ENCODE measurements around the gene DAPK2. TPM values are rescaled to one million over a fixed set of nuclear protein-coding genes. Genes with fewer than 3 reads are reported as not detected.

The DAPK2 gene
- total RNA-seq, 2 donors from 2014 or later, result 28.8 to 57.6 TPM

DNA sequence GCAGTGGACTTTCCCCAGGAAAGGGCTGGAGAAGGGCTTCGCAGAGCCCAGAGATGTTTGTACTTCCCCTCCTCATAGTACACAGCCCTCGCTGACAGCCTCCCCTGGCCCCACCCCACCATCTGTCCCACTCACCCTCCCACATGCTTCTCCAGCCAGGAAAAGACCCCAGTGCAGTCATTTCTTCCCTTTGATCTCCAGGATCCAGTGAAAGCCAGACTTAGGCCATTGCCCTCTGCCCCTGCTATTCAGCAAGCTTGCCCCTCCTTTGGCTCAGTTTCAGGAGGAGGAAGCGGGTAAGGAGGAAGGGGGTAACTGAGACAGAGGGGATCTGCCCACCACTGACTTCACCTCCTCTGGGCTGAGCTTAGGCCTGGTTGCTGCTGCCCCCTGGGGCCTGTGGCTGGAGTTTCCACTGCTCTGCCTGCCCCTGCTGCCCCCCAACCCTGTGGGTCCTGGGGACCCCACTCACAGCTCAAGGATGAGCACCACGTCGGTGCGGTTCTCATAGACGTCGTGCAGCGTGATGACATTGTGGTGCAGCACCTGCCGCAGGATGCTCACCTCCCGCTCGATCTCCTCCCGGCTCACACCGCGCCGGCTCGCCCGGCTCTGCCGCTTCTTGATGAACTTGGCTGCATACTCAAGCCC lies 63.1 kb downstream of the DAPK2 start:
- no peaks in the 10 kb centered on the region for H3K27me3 ChIP-seq
- H3K27ac ChIP-seq, result peak overlapping the region; percentile 80 to 89
- H3K4me1 ChIP-seq, result peaks cover 0 to 84% of the 10 kb centered on the region in 2 donors
- peak; percentile 43 for DNase-seq (ENCODE audit: low spot score)
- H3K9me3 ChIP-seq, result no peaks in the 10 kb centered on the region
- no peaks in the 10 kb centered on the region for H3K36me3 ChIP-seq
- H3K4me3 ChIP-seq, result no peak overlapping the region
- TF ChIP-seq, protein P1, sequence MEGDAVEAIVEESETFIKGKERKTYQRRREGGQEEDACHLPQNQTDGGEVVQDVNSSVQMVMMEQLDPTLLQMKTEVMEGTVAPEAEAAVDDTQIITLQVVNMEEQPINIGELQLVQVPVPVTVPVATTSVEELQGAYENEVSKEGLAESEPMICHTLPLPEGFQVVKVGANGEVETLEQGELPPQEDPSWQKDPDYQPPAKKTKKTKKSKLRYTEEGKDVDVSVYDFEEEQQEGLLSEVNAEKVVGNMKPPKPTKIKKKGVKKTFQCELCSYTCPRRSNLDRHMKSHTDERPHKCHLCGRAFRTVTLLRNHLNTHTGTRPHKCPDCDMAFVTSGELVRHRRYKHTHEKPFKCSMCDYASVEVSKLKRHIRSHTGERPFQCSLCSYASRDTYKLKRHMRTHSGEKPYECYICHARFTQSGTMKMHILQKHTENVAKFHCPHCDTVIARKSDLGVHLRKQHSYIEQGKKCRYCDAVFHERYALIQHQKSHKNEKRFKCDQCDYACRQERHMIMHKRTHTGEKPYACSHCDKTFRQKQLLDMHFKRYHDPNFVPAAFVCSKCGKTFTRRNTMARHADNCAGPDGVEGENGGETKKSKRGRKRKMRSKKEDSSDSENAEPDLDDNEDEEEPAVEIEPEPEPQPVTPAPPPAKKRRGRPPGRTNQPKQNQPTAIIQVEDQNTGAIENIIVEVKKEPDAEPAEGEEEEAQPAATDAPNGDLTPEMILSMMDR (IDR thresholded peaks at IDR 0.05), result peak in 1 of 2 donors; percentile 35

DNA sequence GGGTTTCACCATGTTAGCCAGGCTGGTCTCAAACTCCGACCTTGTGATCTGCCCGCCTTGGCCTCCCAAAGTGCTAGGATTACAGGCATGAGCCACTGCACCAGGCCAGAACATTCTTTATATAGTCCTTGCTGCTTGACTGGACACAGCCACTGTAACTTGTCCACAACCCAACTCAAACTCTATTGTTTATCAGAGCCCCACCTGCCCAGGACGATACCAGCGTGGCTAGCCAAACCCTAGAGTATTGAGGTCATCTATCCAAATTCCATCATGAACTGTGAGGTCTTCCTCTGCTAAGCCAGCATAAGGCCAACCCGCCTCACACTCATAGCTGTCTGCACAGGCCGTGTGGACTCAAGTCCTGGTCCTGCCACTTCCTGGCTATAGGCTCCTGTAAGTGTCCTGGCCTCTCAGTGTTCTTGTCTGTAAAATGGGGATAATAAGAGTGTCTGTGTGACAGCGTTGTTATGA lies 63.9 kb downstream of the DAPK2 start:
- Histone ChIP-seq H3K4me3 (no peak overlapping the region), H3K27me3 (no peaks in the 10 kb centered on the region), H3K9me3 (no peaks in the 10 kb centered on the region), H3K27ac (peak overlapping the region; percentile 80 to 89), H3K36me3 (no peaks in the 10 kb centered on the region), H3K4me1 (peaks cover 0 to 86% of the 10 kb centered on the region in 2 donors)
- no peak for DNase-seq (ENCODE audit: low spot score)
- TF ChIP-seq, protein P1 (IDR thresholded peaks at IDR 0.05), result no peak

DNA sequence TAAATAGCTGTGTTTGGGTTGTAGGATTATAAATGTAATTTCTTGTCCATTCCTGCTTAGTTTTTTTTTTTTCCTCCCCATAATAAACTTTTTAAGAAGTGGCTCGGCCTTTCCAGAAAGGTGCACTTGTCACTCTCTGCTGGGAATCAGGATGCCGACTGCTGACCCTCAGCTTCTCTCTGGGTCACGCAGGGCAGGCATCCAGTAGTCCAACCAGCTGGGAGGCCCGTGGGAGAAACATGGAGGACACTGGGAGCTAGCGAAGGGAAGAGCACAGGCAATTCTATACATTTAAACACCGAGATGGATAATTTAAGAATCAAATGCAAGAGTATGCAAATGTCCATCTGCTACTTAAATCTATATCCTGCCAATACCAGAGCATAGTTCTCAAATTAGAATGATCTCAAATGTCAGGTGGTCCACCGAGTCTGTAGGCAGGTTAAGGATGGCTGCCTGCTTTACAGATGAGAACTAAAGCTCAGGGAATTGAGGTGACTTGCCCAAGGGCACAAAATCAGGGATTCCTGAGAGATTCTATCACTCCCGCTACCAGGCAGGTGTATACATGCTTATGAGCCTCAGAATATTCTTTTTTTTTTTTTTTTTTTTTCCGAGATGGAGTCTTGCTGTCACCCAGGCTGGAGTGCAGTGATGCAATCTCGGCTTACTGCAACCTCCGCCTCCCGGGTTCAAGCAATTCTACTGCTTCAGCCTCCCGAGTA lies 64.5 kb downstream of the DAPK2 start:
- TF ChIP-seq, protein P1 (IDR thresholded peaks at IDR 0.05), result no peak
- Histone ChIP-seq H3K9me3 (no peaks in the 10 kb centered on the region), H3K27ac (peak overlapping the region; percentile 80 to 89), H3K4me1 (peaks cover 0 to 80% of the 10 kb centered on the region in 2 donors), H3K36me3 (no peaks in the 10 kb centered on the region), H3K4me3 (no peak overlapping the region), H3K27me3 (no peaks in the 10 kb centered on the region)
- DNase-seq (ENCODE audit: low spot score), result peak; percentile 49

DNA sequence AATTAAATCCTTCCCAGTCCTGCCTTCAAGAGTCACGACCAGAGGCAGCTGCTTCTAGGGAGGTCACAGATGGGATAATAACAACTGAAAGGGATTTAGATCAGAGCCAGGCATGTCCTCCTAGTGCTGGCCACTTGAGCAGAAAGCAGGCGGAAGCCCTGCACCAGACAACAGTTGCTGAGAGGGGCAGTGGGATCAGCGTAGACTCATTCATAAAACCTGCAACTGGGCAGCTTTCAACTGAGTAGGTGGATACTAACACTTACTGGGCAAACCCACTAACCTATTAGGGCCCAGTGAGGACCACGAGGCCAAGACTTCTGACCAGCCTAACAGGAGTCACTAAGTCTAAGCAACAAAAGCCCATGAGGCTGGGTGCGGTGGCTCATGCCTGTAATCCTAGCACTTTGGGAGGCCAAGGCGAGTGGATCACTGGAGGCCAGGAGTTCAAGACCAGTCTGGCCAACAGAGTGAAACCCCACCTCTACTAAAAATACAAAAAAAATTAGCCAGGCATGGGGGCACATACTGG lies 67.0 kb downstream of the DAPK2 start:
- TF ChIP-seq, protein P1 (IDR thresholded peaks at IDR 0.05), result no peak
- Histone ChIP-seq H3K36me3 (no peaks in the 10 kb centered on the region), H3K4me3 (no peak overlapping the region), H3K27me3 (no peaks in the 10 kb centered on the region), H3K4me1 (peaks cover 0 to 64% of the 10 kb centered on the region in 2 donors), H3K9me3 (no peaks in the 10 kb centered on the region), H3K27ac (peak overlapping the region; percentile 79 to 89)
- peak; percentile 52 for DNase-seq (ENCODE audit: low spot score)

DNA sequence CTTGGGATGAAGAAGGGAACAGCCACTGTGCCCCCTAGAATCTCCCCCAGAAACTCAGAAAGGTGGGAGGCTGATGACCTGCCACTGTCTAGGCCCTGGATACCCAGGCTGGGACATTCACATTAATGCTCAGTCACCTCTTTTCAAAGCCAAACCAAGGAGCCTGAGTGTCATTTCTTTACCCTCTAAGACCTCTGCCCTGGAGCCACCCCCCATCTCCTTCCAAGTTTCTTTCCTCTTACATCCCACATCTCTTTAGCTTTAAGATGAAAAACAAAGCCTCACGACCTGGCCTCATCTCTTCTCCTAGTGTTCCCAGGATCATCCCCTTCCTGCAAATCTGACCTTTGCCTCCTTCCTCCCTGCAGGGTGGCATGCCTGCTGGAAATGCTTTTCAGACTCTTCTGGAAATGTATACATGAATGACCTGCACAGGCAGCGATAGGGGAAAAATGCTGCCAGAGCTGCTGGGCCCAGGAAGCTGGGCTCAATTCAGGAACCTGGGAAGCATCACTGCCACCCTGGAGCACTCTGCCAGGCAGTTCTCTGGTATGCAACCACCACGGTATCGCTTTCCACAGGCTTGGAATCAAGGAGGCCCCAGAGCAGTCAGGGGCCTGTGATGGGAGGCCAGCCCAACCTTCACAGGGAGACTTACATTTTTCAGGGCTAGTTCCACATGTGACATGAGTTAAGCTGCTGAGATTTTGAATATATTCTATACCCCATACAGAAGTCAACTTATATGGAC lies 67.6 kb downstream of the DAPK2 start:
- no peaks in the 10 kb centered on the region for H3K9me3 ChIP-seq
- TF ChIP-seq, protein P1 (IDR thresholded peaks at IDR 0.05), result no peak
- H3K36me3 ChIP-seq, result no peaks in the 10 kb centered on the region
- no peak overlapping the region for H3K4me3 ChIP-seq
- peaks cover 0 to 64% of the 10 kb centered on the region in 2 donors for H3K4me1 ChIP-seq
- H3K27me3 ChIP-seq, result no peaks in the 10 kb centered on the region
- peak overlapping the region; percentile 79 to 89 for H3K27ac ChIP-seq
- DNase-seq (ENCODE audit: low spot score), result peak; percentile 56

Measured in right atrium auricular region (tissue), 2 donors.